GM18520 (cell line): ENCODE results near the gene NMD3.
"Not testable (repeated sequence)": the region's sequence is repeated elsewhere in the genome, so short reads cannot be mapped to it uniquely, and the experiment has no call there.

Experiments used
- ATAC-seq: cut with Tn5 transposase; IDR thresholded peaks from one replicate; pipeline ENCODE4 v1.9.1; 2021; ENCODE audit not compliant: unreplicated experiment

The NMD3 gene

DNA sequence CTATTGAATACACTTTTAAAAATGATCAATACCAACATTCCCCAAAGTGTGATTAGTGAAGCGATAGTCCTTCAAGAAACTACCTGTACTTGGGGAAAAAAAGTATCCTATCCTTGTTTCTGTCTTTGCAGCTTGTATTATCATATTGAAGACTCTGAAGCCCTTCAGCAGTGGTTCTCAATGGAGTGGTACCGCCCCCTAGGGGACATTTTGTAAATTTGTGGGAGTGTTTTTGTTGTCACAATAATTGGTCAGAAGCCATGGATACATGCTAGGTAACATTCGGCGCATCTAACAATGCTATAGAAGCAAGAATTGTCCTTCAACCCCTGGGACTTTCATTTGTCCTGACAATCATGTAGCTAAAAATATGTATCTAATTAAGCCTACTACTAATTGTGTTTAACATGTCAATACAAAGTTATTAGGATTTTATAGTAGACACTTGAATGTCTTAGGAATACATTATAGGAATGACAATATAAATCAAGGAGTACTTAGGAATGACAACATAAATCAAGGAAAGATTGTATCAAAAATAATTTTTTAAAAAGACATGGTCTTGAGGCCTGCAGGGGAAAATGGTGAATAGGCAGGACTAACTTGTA, 53.7 kb downstream of the NMD3 start:
- no peak for ATAC-seq

DNA sequence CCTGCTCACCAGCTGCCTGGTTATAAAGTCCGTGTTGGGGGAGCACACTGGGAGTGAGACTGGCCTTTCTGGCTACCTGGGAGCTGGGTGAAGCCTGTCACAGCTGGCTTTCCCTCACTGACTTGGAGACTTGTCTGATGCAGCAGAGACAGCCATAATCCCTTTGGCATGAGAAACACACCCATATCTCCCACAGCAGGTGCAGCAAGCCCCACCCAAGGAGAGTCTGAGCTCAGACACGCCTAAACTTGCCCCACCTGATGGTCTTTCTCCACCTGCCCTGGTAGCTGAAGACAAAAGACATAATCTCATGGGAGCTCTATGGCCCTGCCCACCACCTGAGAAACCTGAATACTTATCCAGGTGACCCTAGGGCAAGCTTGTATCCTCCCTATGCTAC, 54.8 kb downstream of the NMD3 start:
- no peak for ATAC-seq

DNA sequence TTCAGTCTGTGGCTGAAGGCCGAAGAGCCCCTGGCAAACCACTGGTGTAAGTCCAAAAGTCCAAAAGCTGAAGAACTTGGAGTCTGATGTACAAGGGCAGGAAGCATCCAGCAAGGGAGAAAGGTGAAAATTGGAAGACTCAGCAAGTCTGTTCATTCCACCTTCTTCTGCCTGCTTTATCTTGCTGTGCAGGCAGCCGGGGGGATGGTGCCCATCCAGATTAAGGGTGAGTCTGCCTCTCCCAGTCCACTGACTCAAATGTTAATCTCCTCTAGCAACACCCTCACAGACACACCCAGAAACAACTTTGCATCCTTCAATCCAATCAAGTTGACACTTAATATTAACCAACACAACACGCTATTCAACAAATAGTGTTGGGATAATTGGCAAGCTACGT, 61.3 kb downstream of the NMD3 start:
- ATAC-seq = not testable (repeated sequence)

DNA sequence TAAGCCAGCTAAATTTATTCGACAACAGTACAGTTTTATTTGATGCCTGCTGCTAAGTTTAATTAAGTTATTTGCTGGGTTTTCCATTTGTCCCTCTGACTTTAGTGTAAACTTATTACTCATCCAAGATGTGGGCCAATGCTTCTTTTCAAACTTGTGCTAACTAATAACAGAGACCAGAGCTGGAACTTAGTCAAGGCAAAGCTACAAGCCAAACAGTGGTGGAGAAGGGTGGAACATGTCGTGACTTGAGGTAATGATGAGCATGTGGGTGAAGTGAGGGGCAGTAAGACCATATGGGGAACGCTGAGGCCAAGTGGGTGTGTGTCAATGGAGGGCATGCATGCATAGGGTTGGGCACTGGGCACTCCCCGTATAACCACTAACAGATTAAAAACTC, 63.9 kb downstream of the NMD3 start:
- ATAC-seq = no peak

DNA sequence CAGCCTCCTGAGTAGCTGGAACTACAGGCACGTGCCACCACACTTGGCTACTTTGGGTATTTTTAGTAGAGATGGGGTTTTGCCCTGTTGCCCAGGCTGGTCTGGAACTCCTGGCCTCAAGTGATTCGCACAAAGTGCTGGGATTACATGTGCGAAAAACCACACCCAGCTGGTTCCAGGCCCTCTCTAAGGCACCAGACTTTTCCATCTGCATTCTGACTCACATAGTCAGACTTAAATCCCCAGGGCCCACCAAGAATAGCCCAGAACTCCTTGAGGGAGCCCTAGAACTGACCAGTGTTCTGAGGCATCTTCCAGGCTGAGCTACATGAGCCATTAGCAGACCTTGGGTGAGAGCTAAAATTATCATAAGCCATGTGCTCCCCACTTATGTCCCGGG, 68.1 kb downstream of the NMD3 start:
- no peak for ATAC-seq

DNA sequence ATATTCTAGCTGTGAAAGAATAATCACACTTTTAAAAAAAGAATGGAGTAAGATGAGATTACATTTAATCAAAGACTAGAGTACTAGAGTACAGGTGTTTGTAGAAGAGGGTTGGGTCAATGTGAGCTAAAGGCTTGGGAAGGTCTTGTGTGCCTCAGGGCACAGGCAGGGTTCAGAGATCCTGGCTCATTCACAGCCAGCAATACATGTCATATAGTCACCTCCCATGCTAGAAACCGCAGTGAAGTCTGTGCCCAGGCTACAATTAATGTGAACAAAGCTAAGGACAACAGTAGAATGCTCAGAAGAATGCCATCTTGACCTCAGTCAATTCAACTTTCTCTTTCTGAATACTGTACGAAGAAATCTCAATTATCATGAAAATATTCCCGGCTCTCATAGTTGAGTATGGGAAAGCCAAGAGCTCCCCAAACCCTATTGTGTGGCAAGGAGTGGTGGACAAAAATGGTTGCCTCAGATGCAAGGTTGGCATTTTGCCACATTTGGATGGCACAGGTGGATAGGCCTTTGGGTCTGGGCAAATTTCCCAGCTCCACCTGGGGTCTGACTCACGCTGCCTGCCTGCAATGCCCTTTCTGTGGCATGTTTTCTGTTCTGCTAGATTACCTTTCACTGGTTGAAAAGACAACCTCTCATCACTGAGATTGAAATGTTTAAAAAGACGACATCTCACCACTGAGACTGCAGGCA, 70.2 kb downstream of the NMD3 start:
- no peak for ATAC-seq

DNA sequence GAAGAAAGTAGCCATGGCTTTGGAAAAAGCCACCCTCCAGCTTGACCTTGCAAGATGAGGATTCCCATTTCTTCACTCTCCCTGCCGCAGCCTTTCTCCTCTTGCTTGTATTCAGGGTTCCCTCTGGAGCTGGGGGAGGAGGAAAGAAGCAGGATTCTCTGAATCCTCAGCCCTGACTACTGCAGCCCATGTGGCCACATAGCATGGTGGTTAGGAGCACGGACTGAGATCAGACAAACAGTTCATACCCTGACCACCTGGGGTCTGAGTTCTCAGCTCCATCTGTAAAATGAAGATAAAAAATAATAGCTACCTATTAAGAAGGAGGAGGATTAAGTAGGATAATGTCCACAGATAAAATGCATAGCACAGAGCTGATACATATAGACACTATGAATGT, 72.3 kb downstream of the NMD3 start:
- no peak for ATAC-seq

DNA sequence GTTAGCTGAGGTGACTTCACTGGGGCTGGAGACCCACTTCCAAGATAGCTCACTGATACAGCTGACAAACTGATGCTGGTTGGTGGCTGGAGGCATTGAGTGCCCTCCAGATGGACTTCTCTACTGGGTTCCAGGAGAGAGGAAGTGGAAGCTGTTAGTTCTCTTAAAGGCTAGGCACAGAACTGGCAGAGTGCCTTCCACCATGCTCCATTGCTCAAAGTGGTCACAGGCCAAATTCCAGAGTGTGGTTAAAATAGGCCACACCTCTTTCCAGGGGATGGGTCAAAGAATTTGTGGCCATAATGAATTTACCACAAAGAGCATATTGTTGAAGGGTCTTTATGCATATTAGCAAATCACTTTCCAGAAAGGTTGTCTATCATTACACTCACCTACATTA, 74.2 kb downstream of the NMD3 start:
- ATAC-seq = no peak

DNA sequence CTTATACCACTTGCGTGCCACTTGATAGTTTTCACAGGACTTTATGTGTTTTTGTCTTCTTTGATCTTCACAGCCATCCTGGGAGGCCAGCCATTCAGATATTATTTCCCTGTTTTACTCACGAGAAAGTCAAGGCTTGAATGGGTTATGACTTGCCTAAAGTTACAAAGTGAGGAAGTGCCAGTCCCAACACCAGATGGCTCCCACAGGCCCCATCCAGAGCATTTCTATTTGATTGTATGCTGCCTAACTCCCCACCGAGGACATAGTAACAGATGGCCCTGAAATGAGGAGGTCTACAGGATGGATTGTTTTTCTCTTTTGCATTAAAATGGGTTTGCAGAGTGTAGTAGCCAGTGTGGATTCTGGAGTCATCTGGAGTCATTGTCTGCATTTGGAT, 75.7 kb downstream of the NMD3 start:
- no peak for ATAC-seq
